ENCODE results near the gene TMEM161A. TPM values are rescaled to one million over a fixed set of nuclear protein-coding genes. Genes with fewer than 3 reads are reported as not detected.

Gene TMEM161A
- total and polyA plus RNA-seq, 8 donors = 10.5 to 35.6 (median 12.2) TPM

GRCh38 chr19:19134687-19135158 lies 3.6 kb downstream of the TMEM161A start:
- Histone ChIP-seq H3K4me3 (no peak overlapping the region), H3K27ac (no peak overlapping the region), H3K4me1 (peaks cover 0 to 6% (median 0%) of the 10 kb centered on the region in 3 donors), H3K27me3 (no peaks in the 10 kb centered on the region), H3K36me3 (no peaks in the 10 kb centered on the region), H3K9me3 (no peaks in the 10 kb centered on the region)
- 30 to 34% methylated on average over 21 of the region's 21 CpGs for WGBS, 2 donors
- ATAC-seq (peak in 3 of 4 donors; percentile 11 to 51 (median 22)), DNase-seq (peak in 5 of 6 donors; percentile 20 to 73 (median 67)), FAIRE-seq (no peak)
- TF ChIP-seq CTCF (IDR thresholded peaks at IDR 0.05) = no peak
- intact Hi-C loops (cut with DNase I) = loop anchor here in 1 of 3 donors (10.0 kb wide), 1 partner anchor 80 kb away; no protein-coding TSS in a partner anchor

- Histone ChIP-seq H3K36me3 (no peaks in the 10 kb centered on the region), H3K4me3 (no peak overlapping the region), H3K27ac (no peak overlapping the region), H3K9me3 (no peaks in the 10 kb centered on the region), H3K4me1 (peaks cover 0 to 6% (median 0%) of the 10 kb centered on the region in 3 donors), H3K27me3 (no peaks in the 10 kb centered on the region)
- FAIRE-seq (no peak), ATAC-seq (no peak), DNase-seq (no peak)
- no peak for TF ChIP-seq CTCF (IDR thresholded peaks at IDR 0.05)
- intact Hi-C loops (cut with DNase I) = loop anchor here in 1 of 3 donors (10.0 kb wide), 1 partner anchor 79 kb away; no protein-coding TSS in a partner anchor
- WGBS, 2 donors = 87 to 91% methylated on average over 6 of the region's 6 CpGs
Measured at GRCh38 chr19:19133985-19134384, 4.3 kb downstream of the TMEM161A start.

DNA sequence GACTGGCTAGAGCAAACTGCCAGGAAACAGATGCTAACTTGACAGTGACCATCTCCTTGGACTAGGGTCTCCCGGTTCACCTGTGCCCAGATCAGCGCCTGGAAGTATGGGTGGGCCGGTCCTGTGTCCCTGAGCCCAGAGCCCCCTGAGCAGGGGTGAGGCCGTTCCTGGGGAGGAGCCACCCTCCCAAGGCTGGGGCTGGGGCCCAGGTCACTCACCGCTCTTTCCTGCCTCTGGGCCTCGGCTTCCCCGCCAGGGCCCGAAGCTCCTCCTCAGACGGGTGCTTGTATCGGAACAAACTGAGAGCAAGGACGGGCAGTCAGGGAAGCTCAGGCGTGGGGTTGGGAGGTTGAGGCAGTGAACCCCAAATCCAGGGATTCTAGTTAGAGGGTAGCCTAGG lies 5.4 kb downstream of the TMEM161A start:
- DNase-seq (no peak), FAIRE-seq (no peak), ATAC-seq (no peak)
- Histone ChIP-seq H3K27ac (no peak overlapping the region), H3K4me3 (no peak overlapping the region), H3K4me1 (peaks cover 0 to 6% (median 0%) of the 10 kb centered on the region in 3 donors), H3K27me3 (no peaks in the 10 kb centered on the region), H3K36me3 (no peaks in the 10 kb centered on the region), H3K9me3 (no peaks in the 10 kb centered on the region)
- intact Hi-C loops (cut with DNase I) = loop anchor here in 1 of 3 donors (10.0 kb wide), 1 partner anchor 78 kb away; no protein-coding TSS in a partner anchor
- WGBS, 2 donors = 97% methylated on average over 12 of the region's 12 CpGs
- TF ChIP-seq CTCF (IDR thresholded peaks at IDR 0.05) = no peak

DNA sequence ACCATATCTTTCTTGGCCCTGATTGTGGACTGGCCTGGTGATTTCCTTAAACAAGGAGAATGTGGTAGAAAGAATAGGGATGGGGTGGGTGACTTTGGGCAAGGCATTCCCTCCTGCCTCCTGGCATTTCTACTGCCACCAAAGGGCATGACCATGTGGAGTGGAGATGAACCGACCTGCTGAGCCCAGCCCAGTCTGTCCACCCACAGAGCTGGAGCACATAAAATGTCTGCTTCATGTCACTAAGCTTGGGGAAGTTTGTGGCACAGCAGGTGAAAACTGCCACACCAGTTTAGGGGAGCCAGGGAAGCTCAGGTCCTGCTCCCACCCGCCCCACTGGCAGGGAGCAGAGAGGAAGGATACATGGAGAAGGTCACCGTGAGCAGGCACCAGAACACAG lies 6.3 kb downstream of the TMEM161A start:
- 85 to 96% methylated on average over 3 of the region's 3 CpGs for WGBS, 2 donors
- Histone ChIP-seq H3K4me1 (no peaks in the 10 kb centered on the region), H3K4me3 (no peak overlapping the region), H3K9me3 (no peaks in the 10 kb centered on the region), H3K36me3 (no peaks in the 10 kb centered on the region), H3K27me3 (no peaks in the 10 kb centered on the region), H3K27ac (no peak overlapping the region)
- intact Hi-C loops (cut with DNase I) = loop anchor here in 1 of 3 donors (10.0 kb wide), 1 partner anchor 77 kb away; no protein-coding TSS in a partner anchor
- FAIRE-seq = no peak
- ATAC-seq = no peak
- no peak for TF ChIP-seq CTCF (IDR thresholded peaks at IDR 0.05)
- DNase-seq = no peak

GRCh38 chr19:19126102-19126501 lies 12.2 kb downstream of the TMEM161A start:
- 96% methylated on average over 6 of the region's 6 CpGs for WGBS, 2 donors
- no peaks in the 10 kb centered on the region for H3K27me3 ChIP-seq
- no peaks in the 10 kb centered on the region for H3K9me3 ChIP-seq
- FAIRE-seq (no peak), ATAC-seq (no peak), DNase-seq (no peak)
- H3K36me3 ChIP-seq = no peaks in the 10 kb centered on the region
- TF ChIP-seq CTCF (IDR thresholded peaks at IDR 0.05) = no peak
- H3K4me1 ChIP-seq = no peaks in the 10 kb centered on the region
- no peak overlapping the region for H3K4me3 ChIP-seq
- H3K27ac ChIP-seq = no peak overlapping the region
- intact Hi-C loops (cut with DNase I) = no loop called here
